NCI-H446 (cell line): Measurements from ENCODE around the gene BBOF1.
A peak's percentile ranks its signal among the peaks of the same experiment; 100 is the strongest.

Source experiments
- DNase-seq, 2 experiments: peaks; one replicate each; lab custom pipeline; 2025; lab: John Stamatoyannopoulos, UW

BBOF1 gene

DNA sequence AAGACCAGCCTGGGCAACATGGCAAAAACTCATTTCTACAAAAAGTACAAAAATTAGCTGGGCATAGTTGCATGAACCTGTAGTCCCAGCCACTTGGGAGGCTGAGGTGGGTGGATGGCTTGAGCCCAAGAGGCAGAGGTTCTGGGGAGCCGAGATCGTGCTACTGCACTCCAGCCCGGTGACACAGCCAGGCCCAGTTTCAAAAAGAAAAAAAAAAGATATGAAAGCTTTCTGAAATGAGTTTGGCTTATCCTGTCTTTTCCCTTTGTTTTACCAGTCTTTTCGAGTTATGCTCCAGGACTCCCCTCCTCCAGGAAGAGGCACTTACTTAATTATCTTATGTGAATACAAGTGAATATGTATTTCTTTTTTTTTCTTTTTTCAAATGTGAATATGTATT, 3.2 kb downstream of the BBOF1 start:
- DNase-seq = no peak

DNA sequence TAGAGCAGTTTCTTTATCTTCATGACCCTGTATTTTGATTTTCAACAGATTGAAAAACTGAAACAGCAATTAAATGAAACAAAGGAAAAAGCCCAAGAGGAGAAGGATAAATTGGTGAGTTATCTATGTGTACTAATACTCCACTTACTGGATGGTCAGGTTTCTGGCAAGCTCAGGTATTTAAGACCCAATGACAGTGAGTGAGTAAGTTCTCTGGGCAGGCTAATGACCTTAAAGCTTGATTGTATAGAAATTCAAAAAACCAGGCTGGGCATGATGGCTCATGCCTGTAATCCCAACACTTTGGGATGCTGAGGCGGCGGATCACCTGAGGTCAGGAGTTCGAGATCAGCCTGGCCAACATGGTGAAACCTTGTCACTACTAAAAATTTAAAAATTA, 10.0 kb downstream of the BBOF1 start:
- no peak for DNase-seq

DNA sequence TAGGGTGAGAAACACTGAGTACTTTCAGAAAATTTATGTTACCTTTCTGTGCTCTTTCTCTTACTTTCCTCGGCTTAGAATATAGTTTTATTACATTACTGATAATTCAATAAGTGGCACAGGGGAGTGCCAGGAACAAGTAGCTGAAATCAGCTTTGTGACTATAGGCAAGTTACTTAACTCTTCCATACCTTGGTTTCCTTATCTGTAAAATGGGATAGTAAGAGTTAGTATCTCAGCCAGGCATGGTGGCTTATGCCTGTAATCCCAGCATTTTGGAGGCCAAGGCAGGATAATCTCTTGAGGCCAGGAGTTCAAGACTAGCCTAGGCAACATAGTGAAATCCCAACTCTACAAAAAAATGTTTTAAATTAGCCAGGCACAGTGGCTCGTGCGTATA, 15.4 kb downstream of the BBOF1 start:
- DNase-seq = no peak

- DNase-seq = no peak
Observed at GRCh38 chr14:74035556-74035955, 16.4 kb downstream of the BBOF1 start.

GRCh38 chr14:74038020-74038859, 19.1 kb downstream of the BBOF1 start:
- DNase-seq = peak; percentile 24 to 66

GRCh38 chr14:74042296-74042695, 23.1 kb downstream of the BBOF1 start:
- no peak for DNase-seq

- DNase-seq = no peak
Observed at GRCh38 chr14:74045522-74045921, 26.4 kb downstream of the BBOF1 start.

DNA sequence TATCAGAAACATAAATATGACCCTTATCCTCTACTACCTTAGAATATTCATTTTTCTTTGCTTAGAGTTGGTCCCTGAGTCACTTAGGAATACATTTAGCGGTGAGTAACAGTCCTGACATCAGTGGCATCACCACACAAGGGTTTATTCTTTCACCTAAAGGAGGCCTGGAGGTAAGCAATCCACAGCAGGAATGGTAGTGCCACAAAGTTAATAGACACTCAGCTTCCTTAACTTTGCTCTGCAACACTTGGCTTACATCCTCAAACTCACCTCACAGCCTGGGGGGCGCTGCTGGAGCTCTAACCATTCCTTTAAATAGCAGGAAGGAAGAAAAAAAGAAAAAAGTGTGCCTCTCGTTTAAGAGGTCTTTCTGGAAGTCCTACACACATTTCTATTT, 29.1 kb downstream of the BBOF1 start:
- no peak for DNase-seq

DNA sequence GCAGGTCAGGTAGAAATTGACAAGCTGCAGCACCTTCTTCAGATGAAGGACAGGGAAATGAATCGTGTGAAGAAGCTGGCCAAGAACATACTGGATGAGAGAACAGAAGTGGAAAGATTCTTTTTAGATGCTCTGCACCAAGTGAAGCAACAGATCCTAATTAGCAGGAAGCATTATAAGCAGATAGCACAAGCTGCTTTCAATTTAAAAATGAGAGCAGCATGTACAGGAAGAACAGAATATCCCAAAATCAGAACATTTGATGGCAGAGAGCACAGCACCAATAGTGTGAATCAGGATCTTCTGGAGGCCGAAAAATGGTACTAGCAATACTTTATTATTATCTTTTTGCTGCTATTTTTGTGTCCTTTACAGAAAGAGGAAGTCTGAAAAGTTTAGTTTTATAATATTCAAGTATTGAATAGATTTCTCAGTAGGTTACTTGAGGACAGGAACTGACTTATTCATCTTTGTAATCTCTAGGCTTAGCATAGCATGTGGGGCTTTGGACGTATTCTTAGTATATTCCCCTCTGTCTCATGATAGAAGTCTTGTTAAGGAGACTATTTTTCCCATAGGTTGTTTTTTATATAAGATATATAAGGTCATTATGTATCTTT, 30.8 kb downstream of the BBOF1 start:
- DNase-seq = no peak

DNA sequence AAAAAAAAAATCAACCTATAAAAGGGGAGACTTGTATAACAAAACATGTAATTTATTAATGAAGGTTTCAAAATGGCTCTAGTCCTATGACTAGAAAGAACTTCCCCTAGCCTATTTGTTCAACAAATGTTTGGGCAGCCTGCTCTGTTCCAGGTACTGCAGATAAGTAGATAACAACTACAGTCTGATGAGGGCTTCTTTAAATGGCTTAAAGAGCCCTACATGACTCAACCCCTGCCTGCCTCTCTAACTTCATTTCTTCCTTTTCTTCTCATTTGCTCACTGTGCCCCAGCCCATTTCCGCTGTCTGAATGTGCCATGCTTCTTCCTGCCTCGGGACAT, 43.6 kb downstream of the BBOF1 start:
- DNase-seq = no peak

GRCh38 chr14:74064426-74064825, 45.3 kb downstream of the BBOF1 start:
- no peak for DNase-seq

DNA sequence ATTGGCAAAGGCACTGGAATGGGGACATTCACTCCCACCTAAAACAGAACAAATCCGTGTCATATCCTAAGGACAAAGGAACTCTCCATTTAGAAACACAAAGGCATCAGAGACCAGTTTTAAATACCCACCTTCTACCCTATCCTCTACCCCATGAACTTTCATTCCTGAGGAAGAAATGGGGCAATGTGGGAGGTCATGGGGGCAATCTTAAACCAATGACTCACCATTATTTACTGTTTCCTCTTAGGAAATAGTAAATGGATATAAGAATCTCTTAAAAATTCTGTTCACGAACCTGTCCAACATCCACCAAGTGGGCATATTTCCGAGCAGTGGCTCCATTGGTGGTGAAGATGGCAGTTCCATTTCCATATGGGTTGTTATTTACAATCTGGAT, 45.7 kb downstream of the BBOF1 start:
- no peak for DNase-seq

- DNase-seq = no peak
Observed at GRCh38 chr14:74065746-74066575, 46.8 kb downstream of the BBOF1 start.

- DNase-seq = no peak
Observed at GRCh38 chr14:74077401-74077800, 58.3 kb downstream of the BBOF1 start.

GRCh38 chr14:74080820-74081460, 61.8 kb downstream of the BBOF1 start:
- no peak for DNase-seq

- DNase-seq = no peak
Observed at GRCh38 chr14:74081491-74081890, 62.3 kb downstream of the BBOF1 start.

DNA sequence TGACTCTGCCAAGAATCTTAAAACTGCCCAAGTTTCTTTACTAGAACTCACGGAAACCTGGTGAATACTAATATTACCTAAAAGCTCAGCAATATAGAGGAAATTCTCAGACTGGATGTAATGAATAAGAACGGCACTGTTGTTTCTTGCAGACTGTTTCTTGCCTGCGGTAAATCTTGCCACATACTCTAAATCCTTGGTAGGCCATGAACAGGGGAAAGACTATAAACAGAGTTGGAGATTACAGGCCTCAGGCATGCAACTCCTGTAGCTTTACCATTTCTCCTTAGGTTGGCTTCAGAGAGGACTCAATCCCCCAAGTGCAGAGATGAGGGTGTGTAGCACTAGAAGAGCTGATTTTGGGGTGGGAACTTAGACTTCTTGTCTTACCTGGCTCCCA, 64.0 kb downstream of the BBOF1 start:
- no peak for DNase-seq

DNA sequence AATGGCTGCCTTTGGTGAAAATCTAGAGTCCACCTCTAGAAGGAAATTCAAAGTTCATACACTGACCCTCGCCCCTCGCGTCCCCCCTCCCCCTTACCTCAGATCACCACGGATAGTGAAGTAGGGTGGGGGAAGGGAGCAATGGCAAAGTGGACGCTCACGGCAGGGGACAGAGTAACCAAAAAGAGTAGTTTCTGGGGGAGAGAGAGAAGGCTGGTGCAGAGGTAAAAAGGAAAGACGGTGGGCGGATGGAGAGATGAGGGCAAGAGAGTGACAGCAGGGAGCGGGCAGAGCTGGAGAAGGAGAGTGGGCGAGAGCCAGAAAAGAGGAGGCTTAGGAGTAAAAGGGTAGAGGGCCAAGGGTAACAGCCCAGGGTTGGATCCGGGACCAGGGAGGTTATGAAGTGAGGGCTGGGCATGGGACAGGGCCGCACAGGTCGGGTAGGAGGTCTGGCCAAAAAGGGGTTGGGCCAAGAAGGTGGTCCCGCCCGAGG, 64.7 kb downstream of the BBOF1 start:
- no peak for DNase-seq

DNA sequence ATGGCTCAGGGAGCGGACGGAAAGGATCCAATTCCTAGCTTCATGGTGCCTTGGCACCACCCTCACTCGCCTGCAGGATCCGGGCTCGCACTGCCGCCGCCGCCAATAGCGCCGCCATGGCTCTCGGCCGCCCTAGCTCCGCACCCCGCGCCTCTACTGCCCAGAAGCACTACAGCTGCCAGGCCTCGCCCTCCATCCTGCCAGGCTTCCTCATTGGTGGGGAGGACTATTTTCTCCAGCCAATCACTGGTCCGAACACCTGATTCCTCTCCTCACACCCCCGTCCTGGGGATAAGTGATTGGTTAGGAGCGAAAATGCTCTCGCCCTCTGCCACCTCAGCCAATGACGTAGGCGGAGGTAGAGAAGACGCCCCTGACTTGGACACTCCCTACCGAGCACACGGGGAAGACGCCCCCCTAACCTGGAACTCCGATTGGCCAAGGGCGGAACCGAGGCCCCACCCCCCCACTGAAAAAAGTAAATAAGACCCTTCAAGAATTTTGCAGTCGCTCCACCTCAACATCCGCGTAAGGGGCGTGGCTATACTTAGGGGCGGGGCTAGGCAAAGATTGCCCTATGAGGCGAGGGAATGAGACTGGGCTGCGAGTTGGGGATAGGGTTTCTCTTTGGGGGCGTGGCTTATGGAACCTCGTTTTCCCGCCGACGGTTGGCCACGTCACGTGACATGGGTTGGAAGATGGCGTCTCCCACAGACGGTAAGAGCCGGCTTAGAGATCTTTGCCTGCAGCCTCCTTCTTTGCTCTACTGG, 65.3 kb downstream of the BBOF1 start, which contains the start of the genes ALDH6A1 and LIN52:
TSS of gene ALDH6A1 (minus strand) at position 177 of the 770 bp plus-strand sequence. CDS start at position 118, 59 bp downstream.
TSS of gene LIN52 (plus strand) at position 680 of the 770 bp plus-strand sequence. CDS start at position 699, 19 bp downstream.
- peak; percentile 100 for DNase-seq

GRCh38 chr14:74085047-74085637, 66.0 kb downstream of the BBOF1 start:
- no peak for DNase-seq

DNA sequence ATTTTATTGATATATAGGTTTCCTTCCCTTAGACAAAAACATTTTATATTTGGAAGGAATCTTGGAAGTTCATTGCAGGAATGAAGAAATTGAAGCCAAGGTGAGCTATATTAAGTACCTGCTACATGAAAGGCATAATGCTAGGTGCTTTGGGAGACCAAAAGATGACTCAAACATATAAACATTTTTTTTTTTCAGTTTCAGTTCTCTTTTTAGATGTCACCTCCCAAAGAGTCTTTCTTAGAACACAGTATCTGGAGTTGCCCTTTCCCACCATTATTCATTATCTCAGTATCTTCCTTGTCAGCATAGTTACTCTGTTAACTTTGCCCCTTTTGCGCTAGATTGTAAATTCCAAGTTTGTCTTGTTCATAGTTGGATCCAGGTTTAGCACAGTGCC, 66.7 kb downstream of the BBOF1 start:
- DNase-seq = no peak
